ENCODE measurements around the gene FNDC3A.
"Not testable (repeated sequence)": the region's sequence is repeated elsewhere in the genome, so short reads cannot be mapped to it uniquely, and the experiment has no call there.

Gene FNDC3A

DNA sequence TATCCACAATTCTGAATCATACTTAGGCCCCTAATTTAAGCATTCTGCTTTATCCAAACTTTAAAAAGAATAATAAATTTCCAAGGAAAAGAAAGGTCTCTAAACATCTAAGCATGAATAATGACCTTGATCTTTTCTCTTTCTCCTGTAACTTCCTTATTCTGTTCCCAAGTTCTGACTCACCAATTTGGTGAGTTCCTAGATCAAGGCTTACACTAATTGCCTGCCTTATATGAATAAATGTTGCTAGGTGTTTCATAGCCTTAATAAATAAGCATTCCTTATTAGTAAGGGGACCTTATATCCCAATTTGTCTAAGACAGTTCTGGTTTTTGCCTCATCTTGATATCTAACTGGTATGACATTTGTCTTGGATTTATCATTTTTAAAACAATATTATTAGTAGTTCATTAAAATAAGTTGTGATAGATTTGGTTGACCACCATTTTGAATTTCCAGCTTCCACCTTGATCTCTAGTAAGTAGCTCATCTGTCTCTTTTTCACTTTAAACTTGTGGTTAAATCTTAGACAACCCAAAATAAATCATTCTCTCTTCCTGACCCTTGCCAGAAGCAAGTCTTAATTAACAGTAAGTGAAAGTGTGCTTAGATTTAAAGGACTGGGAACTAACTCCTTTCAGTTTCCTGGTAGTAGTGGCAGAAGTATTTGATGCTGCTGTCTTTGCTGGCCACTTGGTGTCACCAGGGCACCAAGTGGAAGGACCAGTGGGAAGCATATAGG is 123.2 kb downstream of the FNDC3A start:
- DNase-seq = no peak

DNA sequence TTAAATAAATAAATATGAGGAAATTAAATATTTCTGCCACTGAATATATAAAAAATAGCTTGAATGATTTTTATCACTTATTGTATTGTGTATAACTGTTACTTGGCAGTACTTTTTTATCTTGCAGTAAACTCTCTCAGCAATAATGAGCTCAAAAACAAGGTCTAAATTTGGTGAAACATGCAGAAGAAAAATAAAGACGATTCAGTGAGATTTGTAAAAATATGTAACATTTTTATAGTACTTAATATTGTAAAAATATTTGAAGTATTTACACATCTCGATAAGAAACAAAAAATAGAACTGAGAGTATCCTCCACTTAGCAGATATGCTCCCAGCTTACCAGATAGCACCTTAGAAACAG is 123.8 kb downstream of the FNDC3A start:
- no peak for DNase-seq

DNA sequence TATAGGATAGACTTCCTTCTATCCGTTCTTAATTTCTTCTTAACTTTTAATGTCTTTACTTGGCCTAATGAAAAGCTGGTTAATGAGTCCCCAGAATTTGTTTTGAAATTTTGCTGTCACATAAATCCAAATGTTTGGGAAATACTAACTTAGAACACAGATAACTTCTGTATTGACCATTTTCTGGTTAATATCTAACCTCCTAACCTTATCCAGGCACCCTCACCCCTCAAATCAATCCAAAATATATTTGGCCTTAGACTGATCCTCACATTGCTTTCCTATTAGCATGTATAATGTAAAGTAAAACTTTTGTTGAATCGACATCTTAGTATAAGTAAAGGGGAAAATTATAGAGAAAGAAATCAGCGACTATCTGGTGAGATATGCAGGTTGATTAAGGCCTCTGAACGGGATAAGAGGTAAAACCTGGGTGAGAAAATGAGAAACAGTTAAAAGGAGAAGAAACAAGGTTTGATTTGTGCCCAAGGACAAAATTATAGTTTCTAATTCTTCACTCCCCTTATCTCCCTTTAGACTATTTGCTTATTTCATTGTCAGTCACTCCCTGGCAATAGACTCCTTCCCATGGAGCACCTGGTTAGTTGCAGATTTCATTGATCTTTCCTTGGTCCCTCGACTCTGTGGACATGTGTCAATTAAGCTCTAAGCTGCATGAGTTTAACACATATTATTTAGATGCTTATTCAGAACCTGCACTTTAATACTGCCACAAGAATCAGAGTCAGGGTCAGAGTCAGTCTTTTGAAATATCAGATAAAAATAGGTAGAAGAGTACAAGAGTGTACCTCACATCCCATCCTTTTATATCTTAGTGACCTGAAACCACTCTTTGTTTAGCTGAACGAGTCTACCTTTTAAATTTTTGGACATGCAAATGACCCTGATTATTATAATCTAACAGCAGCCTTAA is 125.2 kb downstream of the FNDC3A start:
- no peak for DNase-seq

DNA sequence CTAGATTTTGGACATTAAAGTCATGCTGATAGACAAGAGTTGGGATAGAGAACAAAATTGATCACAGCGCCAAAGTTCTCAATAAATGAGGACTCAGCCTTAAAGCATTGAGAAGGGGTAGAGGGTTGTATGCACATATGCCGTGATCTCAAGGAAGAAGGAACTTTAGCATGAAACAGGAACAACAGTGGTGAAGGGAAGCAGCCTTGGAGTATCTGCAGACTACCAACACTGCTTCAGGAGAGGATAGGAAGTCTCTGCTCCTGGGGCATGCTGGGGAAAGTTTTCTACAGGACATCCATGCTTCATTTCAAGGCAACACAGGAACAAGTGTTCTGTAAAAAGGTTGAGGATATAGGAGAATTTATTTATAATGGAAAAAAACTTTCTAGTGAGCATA is 132.5 kb downstream of the FNDC3A start:
- DNase-seq = no peak

DNA sequence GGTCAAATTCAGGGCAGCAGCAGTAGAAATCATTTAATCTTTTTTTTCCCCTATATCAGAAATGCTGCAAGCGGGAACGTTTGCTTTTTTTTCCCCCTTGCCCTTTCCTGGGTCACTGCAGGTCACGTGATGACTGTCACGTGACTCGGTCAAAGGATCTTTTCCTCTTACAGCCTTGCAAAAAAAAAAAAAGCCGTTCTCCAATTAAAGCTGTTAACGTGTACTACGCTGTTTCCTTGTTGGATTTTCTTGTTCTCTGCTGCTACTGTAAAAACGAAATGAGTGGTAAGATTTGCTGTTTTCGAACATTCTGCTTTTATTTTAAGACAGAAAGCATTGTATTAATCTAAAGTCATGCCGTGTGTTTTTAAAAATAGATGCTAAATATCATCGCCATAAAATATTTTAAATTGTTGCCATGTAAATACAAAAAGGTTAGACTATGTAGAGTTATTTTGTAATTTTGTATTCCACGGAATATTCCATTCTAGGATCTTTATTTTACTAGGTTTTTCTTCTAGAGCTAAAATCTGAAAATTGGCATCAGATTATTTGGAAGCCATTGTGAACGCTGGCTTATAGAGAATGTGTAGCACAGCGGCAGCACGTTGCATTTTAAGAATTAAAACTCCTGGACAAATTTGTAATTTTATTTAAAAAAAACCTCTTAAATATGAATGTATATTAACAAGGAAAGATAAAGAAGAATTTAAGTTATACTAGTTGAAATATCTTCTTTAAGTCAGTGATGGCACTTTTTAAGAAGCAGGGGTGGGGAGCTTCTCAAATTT is 134.6 kb downstream of the FNDC3A start:
- DNase-seq = peak; percentile 58 to 82

DNA sequence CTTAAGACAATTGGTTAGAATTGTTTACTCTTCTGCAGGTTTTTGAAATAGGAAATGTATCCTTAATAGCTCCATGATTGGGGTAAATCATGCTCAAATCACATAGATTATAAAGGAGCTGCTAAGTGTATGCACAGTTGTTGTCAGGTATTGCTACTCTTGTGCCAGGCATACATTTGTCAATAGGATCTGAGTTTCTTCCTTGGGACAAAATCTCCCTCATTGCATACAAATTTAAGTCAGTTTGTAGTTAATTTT is 135.1 kb downstream of the FNDC3A start:
- no peak for DNase-seq

DNA sequence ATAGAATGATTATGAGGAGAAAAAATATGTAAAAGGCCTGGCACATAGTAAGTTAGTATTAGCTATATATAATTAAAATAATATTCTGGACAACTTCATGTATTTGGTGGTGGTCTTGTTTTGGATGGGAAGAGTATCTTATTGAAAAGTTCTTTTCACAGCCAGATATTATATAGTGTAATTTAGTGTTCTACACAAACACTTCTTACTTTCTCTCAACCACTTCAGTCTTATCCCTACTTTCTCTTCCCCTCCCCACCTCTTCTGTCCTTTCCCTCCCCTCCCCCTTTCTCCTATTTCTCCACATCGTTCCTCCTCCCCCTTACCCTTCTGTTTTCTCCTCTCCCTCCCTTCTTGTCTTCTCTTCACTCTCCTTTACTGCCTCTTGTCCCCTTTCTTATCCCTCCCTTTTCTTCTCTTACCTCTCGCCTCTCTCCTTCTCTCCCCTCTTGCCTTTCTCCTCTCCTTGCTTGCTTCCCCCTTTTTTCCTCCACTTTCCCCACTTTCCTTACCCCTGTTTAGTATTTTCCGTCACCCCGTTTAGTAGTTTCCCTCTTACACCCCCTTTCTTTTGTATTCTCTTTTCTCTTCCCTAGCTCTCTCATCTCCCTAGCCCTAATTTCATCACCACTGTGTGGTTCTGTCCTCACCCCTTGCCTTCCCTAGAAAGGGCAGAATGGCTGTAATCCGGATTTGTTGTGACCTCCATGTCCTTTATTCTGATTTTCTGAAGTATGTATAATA is 137.2 kb downstream of the FNDC3A start:
- no peak for DNase-seq

DNA sequence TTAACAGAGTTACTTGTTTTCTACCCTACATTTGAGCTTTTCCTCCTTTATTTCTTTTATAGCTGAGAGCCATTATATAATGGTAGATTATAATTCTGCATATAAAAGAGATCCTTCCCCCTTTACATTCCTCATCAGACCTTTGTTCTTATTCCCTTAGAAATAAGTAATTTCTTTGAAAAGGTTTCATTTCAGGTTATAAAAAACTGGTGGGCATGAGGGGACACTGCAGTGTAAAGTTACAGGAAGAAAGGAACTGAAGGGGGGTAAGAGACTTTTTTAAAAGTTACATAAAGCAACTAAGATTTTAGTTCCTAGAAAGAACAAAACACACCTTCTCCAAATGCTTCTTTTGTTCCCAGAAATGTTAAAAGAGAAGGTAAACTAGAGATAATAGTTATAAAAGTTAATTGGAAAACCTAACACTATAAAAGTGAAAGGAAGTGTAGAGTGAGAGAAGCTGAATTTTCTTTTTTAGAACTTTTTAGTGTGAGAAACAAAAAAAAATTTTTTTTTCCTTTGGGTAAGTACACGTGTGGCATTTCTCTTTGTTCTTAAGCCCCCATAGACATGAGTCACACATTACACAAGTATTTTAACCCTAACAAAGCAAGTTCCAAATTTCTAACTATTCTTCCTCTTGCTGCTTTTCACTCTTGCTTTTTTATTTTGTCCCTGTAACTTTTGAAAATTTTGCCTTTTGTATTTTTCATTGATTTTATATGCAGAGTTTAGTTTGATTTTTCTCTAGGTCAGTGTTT is 138.0 kb downstream of the FNDC3A start:
- no peak for DNase-seq

DNA sequence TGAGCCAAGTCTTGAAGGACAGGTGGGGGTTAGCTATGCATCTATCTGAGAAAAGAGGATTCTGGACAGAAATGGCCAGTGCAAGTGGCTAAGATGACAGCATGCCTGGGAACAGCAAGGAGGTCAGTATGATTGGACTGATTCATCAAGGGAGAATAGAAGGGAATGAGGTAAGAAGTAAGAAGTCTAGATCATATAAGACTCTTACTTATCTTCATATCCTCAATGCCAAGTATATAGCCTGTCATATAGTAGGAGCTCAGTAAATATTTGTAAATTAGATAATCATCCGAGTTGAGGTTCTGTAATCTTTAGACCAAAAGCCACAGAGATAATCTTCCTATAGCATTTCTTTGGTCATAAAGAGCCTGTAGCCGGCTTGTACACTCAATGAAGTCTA is 141.2 kb downstream of the FNDC3A start:
- no peak for DNase-seq

DNA sequence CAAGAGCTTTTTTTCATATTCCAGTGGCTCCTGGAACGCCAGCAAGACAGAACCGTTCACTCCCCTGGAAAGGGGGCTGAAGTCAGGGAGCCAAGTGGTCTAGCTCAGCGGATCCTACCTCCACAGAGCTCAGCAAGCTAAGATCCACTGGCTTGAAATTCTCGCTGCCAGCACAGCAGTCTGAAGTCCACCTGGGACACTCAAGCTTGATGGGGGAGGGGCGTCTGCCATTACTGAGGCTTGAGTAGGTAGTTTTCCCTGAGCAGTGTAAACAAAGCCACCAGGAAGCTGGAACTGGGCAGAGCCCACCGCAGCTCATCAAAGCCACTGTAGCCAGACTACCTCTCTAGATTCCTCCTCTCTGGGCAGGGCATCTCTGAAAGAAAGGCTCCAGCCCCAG is 142.7 kb downstream of the FNDC3A start:
- not testable (repeated sequence) for DNase-seq

DNA sequence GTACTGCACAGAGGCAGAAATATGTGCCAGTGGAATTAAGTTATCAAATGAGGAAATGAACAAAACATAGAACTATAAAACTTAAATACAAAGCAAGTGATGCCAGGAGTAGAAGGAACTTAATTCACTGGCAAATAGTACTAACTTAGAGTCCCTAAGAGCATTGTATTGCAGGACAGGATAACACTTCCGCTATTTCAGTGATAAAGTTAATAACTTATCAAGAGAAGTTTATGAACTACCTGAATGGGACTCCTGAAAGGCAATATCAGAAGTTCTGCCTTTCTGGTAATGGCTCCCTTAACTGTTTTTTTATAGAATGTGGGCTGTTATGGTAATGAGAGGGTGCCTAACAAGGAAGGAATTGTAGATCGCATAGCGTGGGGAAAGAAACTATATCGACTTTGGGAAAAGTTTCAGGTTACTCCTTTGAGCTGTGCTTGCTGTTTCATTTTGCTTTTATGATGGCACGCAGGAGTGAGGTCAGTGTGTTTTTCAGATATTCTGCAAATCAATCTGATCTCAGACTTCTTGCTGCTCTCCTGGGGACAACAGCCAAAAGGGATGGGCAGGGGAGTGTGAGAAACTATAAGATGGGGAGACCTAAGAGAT is 149.1 kb downstream of the FNDC3A start:
- no peak for DNase-seq

DNA sequence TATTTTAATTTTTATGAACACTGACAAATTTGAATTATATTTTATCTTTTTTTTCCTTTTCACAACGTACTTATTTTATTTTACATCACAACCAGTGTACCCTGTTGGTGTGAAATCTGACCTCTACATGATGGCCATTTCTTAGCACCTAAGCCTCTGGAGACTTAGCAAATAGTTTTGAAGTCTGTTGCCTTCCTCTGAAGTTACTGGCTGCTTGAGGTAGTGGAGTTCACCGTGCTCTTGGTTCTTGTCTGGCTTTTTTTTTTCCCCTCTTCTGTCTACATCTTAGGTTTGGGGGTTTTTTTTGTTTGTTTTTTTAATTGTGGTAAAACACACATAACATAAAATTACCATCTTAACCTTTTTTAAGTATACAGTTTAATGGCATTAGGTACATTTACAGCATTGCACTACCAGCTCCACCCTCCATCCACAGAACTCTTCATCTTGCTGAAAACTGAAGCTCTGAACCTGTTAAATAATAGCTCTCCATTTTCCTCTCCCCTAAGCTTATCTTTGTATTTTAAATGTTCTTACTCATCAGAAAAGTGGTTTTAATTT is 150.3 kb downstream of the FNDC3A start:
- no peak for DNase-seq

DNA sequence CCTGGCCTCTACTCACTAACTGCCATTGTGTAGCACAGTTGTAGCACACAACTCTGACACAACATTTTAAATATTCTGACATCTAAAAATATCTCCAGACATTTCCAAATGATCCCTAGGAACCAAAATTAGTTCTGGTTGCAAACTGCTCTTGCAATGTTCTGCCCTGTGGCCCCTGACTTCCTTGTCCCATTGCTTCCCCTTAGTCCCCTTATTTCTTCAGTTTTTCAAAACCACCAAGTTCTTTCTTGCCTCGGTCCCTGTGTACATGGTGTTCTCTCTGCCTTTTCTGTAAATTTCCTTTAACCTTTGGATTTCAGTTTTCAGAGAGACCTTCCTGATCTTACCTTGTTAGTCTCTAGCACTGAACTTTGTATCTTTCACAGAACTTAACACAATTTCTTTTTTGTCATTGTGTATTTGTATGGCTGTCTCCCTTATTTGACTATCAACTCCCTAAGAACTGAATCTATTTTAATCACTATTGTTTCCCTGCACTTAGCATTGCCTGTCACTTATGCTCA is 156.8 kb downstream of the FNDC3A start:
- DNase-seq = no peak

DNA sequence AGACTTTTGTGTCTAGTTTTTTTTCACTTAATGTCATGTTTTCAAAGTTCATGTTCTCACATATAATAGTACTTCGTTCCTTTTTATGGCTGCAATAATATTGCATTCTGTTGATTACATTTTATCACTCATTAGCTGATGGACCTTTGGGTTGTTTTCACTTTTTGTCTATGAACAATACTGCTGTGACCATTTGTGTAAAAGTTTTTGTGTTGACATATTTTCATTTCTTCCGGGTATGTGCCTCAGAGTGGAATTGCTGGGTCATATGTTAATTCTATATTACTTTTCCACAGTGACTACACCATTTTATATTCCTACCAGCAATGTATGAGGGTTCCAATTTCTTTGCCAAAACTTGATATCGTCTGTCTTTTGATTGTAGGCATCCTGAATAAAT is 158.6 kb downstream of the FNDC3A start:
- DNase-seq = no peak

DNA sequence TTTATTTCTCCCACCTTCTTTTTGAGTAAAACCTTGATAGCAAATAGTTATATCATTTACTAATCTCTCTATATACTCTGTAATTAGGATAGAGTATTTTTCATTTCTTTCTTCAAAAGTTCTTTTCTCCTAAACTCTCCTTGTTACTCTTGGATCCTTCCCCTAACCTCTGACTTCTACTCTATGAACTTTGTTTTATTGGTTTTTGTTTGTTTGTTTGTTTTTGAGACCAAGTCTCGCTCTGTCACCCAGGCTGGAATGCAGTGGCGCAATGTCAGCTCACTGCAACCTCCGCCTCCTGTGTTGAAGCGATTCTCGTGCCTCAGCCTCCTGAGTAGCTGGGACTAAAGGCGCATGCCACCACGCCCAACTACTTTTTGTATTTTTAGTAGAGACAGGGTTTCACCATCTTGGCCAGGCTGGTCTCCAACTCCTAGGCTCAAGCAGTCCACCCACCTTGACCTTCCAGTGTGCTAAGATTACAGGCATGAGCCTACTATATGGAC is 161.5 kb downstream of the FNDC3A start:
- DNase-seq = not testable (repeated sequence)

DNA sequence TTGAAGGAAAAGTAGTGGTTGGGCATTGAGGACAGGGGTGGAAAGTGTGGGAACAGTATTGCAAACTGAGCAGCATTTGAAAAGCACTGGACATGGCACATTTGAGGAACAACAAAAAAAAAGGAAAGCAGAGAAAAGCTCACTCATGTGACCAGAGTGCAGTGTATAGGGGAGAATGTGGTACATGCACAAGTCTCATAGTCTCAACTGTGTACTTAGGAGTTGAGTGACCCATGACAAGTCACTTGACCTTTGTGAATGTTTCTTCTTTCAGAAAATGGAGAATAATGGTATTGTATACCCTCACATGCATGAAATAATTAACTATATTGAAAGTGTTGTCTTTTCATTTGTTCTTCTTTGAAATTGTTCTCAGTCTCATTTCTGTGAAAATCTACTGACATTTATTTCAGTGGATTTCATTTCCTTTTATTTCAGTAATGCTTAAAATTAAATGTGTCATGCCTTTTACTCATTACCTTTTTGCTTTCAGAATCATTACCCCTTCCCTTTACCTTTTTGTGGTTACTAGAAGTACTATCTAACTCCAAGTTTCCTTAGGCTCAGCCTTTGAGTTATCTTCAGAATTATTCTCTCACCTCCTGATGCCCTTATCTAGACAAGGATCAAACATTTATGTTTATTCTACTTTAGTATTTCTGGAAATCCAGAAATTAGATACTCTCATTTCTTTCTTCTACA is 165.3 kb downstream of the FNDC3A start:
- no peak for DNase-seq

DNA sequence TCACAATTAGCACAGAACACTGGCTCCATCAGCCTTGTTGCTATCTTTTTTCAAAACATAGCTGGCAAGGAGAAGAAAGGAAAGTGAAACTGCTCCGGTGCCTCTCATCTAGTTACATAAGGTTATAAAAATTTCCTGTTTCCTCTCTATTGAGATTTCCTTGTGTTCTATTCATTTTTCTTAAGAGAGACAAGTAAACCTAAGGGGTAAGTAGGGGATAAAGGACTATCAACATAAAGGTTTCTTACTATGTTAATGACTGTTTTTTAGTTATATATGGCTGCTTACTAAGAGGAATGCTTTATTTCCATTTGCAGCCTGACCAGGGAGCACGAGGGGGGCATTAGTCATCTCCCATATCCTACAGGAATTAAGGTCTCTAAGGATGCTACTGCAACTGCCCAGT is 171.2 kb downstream of the FNDC3A start:
- no peak for DNase-seq

DNA sequence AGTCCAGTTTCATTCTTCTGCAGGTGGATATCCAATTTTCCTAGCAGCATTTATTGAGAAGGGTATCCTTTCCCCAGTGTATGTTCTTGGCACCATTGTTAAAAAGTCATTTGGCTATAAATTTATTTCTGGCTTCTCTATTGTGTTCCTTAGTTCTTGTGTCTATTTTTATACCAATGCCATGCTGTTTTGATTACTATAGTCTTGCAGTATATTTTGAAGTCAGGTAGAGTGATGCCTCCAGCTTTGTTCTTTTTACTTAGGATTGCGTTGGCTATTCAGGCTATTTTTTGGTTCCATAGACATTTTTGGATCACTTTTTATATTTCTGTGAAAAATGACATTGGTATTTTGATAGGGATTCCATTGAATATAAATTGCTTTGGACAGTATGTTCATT is 172.7 kb downstream of the FNDC3A start:
- DNase-seq = no peak

DNA sequence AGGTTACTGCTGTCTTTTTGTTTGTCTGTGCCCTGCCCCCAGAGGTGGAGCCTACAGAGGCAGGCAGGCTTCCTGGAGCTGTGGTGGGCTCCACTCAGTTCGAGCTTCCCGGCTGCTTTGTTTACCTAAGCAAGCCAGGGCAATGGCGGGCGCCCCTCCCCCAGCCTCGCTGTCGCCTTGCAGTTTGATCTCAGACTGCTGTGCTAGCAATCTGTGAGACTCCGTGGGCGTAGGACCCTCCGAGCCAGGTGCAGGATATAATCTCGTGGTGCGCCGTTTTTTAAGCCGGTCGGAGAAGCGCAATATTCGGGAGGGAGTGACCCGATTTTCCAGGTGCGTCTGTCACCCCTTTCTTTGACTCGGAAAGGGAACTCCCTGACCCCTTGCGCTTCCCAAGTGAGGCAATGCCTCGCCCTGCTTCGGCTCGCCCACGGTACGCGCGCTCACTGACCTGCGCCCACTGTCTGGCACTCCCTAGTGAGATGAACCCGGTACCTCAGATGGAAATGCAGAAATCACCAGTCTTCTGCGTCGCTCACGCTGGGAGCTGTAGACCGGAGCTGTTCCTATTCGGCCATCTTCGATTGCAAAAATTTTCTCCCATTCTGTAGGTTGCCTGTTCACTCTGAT is 182.4 kb downstream of the FNDC3A start:
- DNase-seq = not testable (repeated sequence)

DNA sequence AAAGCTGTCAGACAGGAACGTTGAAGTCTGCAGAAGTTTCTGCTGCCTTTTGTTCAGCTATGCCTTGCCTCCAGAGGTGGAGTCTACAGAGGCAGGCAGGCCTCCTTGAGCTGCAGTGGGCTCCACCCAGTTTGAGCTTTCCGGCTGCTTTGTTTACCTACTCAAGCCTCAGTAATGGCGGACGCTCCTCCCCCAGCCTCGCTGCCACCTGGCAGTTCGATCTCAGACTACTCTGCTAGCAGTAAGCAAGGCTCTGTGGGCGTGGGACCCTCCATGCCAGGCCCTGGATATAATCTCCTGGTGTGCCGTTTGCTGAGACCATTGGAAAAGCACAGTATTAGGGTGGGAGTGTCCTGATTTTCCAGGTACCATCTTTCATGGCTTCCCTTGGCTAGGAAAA is 187.4 kb downstream of the FNDC3A start:
- DNase-seq = not testable (repeated sequence)
